ENCODE data around the gene ARL1. TPM values are rescaled to one million over a fixed set of nuclear protein-coding genes. Genes with fewer than 3 reads are reported as not detected.

ARL1 gene
- polyA plus RNA-seq, 1 donor from 2014 or later: 32.3 TPM

DNA sequence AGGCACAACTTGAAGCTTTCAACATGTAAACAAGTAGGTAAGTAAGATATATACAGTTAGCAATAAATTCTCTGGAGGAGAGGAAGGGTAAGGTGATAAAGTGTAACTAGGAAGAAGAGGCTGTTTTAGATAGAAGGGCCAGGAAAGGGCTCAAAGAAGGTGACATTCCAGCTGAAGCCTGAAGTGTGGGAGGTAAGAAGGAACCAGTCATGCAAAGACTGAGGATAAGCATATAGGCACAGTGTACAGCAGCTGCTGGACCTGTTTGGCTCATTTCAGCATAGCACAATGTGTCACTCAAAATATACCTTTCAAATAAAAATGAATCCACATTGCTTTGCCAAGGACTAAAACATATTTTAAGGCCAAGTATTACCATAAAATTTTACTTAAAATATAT lies 28.6 kb upstream of the ARL1 start:
- H3K9me2 ChIP-seq (ENCODE audit: insufficient read depth, low read length): no peaks in the 10 kb centered on the region
- H3K9me3 ChIP-seq (ENCODE audit: low read length): no peaks in the 10 kb centered on the region
- H3K4me2 ChIP-seq (ENCODE audit: low read length): no peak overlapping the region
- no peaks in the 10 kb centered on the region for H3K27me3 ChIP-seq (ENCODE audit: insufficient read depth, low read depth, low read length)
- H3F3A ChIP-seq (ENCODE audit: insufficient read depth, low read length, poor library complexity, severe bottlenecking): no peaks in the 10 kb centered on the region
- H3K4me3 ChIP-seq (ENCODE audit: low read length): no peak overlapping the region
- H3K79me2 ChIP-seq (replicated peaks; ENCODE audit: insufficient read depth, low read length): no peaks in the 10 kb centered on the region
- H2AFZ ChIP-seq (ENCODE audit: low read depth, low read length): no peak overlapping the region
- no peak overlapping the region for H3K27ac ChIP-seq (ENCODE audit: low read length)
- no peak overlapping the region for H3K9ac ChIP-seq (ENCODE audit: low read length)
- no peaks in the 10 kb centered on the region for H4K20me1 ChIP-seq (ENCODE audit: insufficient read depth)
- no peaks in the 10 kb centered on the region for H3K36me3 ChIP-seq (ENCODE audit: insufficient read depth, low read length)
- no peak for TF ChIP-seq MXI1 (conservative IDR thresholded peaks at IDR 0.05; ENCODE audit: poor library complexity, severe bottlenecking)
- TF ChIP-seq POLR2AphosphoS5 (IDR thresholded peaks at IDR 0.05): no peak
- no peak for TF ChIP-seq EP300 (conservative IDR thresholded peaks at IDR 0.05; ENCODE audit: poor library complexity, severe bottlenecking)
- no peak for TF ChIP-seq TAF1 (IDR thresholded peaks at IDR 0.05; ENCODE audit: low read depth)
- TF ChIP-seq RAD21 (conservative IDR thresholded peaks at IDR 0.05): no peak
- no peak for TF ChIP-seq EZH2 (IDR thresholded peaks at IDR 0.05; ENCODE audit: borderline replicate concordance, insufficient read depth, low read length, poor library complexity, severe bottlenecking)
- TF ChIP-seq, protein P1, sequence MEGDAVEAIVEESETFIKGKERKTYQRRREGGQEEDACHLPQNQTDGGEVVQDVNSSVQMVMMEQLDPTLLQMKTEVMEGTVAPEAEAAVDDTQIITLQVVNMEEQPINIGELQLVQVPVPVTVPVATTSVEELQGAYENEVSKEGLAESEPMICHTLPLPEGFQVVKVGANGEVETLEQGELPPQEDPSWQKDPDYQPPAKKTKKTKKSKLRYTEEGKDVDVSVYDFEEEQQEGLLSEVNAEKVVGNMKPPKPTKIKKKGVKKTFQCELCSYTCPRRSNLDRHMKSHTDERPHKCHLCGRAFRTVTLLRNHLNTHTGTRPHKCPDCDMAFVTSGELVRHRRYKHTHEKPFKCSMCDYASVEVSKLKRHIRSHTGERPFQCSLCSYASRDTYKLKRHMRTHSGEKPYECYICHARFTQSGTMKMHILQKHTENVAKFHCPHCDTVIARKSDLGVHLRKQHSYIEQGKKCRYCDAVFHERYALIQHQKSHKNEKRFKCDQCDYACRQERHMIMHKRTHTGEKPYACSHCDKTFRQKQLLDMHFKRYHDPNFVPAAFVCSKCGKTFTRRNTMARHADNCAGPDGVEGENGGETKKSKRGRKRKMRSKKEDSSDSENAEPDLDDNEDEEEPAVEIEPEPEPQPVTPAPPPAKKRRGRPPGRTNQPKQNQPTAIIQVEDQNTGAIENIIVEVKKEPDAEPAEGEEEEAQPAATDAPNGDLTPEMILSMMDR (IDR thresholded peaks at IDR 0.05; ENCODE audit: poor library complexity, severe bottlenecking): no peak
- no peak for TF ChIP-seq SMC3 (conservative IDR thresholded peaks at IDR 0.05; ENCODE audit: poor library complexity)
- TF ChIP-seq, protein P2, sequence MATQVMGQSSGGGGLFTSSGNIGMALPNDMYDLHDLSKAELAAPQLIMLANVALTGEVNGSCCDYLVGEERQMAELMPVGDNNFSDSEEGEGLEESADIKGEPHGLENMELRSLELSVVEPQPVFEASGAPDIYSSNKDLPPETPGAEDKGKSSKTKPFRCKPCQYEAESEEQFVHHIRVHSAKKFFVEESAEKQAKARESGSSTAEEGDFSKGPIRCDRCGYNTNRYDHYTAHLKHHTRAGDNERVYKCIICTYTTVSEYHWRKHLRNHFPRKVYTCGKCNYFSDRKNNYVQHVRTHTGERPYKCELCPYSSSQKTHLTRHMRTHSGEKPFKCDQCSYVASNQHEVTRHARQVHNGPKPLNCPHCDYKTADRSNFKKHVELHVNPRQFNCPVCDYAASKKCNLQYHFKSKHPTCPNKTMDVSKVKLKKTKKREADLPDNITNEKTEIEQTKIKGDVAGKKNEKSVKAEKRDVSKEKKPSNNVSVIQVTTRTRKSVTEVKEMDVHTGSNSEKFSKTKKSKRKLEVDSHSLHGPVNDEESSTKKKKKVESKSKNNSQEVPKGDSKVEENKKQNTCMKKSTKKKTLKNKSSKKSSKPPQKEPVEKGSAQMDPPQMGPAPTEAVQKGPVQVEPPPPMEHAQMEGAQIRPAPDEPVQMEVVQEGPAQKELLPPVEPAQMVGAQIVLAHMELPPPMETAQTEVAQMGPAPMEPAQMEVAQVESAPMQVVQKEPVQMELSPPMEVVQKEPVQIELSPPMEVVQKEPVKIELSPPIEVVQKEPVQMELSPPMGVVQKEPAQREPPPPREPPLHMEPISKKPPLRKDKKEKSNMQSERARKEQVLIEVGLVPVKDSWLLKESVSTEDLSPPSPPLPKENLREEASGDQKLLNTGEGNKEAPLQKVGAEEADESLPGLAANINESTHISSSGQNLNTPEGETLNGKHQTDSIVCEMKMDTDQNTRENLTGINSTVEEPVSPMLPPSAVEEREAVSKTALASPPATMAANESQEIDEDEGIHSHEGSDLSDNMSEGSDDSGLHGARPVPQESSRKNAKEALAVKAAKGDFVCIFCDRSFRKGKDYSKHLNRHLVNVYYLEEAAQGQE (IDR thresholded peaks at IDR 0.05; ENCODE audit: borderline replicate concordance): no peak

DNA sequence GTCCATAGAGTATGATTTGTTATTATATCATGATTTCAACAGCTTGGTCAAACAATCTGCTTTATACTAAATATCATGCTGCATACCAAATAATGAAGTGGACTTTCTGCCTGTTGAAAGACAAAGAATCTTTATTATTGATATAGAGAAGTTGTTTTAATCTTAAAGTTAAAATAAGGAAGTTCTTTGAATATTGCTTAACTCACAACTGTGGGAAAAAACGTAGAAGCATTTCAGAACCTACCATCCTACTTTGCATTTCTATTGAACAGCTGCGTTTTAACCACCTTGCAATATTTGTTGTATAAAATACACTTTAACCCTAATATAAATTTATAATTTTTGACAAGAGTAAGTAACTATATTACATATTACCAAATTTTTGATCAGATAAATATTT lies 22.9 kb upstream of the ARL1 start:
- Histone ChIP-seq H3K79me2 (replicated peaks; ENCODE audit: insufficient read depth, low read length) (no peaks in the 10 kb centered on the region), H3K4me3 (ENCODE audit: low read length) (no peak overlapping the region), H4K20me1 (ENCODE audit: insufficient read depth) (no peaks in the 10 kb centered on the region), H3K9ac (ENCODE audit: low read length) (no peak overlapping the region), H3K27ac (ENCODE audit: low read length) (no peak overlapping the region), H2AFZ (ENCODE audit: low read depth, low read length) (no peak overlapping the region), H3K36me3 (ENCODE audit: insufficient read depth, low read length) (no peaks in the 10 kb centered on the region), H3K9me3 (ENCODE audit: low read length) (no peaks in the 10 kb centered on the region), H3K4me2 (ENCODE audit: low read length) (no peak overlapping the region), H3K27me3 (ENCODE audit: insufficient read depth, low read depth, low read length) (no peaks in the 10 kb centered on the region), H3K9me2 (ENCODE audit: insufficient read depth, low read length) (no peaks in the 10 kb centered on the region), H3F3A (ENCODE audit: insufficient read depth, low read length, poor library complexity, severe bottlenecking) (no peaks in the 10 kb centered on the region)
- TF ChIP-seq, protein P1 (IDR thresholded peaks at IDR 0.05; ENCODE audit: poor library complexity, severe bottlenecking): no peak

Data from neural cell (in vitro differentiated cells).